KMS-11 (cell line): Measurements from ENCODE around the gene MED22.

ENCODE experiments used
- H2AFZ ChIP-seq: fragments of 200-600 bp; sonication (generic); 2 replicates; pipeline ENCODE4 v1.6.1; 2016; ENCODE audit warnings: antibody characterized with exemption, mixed run types, low read depth
- H3K27ac ChIP-seq: fragments of 200-600 bp; sonication (generic); 2 replicates; pipeline ENCODE4 v1.6.1; 2016; ENCODE audit warnings: mild to moderate bottlenecking, mixed run types
- H3K27me3 ChIP-seq: fragments of 200-600 bp; sonication (generic); 2 replicates; pipeline ENCODE4 v1.6.1; 2017; ENCODE audit warnings: mild to moderate bottlenecking, low read depth, mixed run types, moderate library complexity; ENCODE audit not compliant: insufficient read depth
- H3K36me3 ChIP-seq: fragments of 200-600 bp; sonication (generic); 2 replicates; pipeline ENCODE4 v1.6.1; 2017; ENCODE audit warnings: mild to moderate bottlenecking, mixed run types; ENCODE audit not compliant: insufficient read depth
- H3K4me1 ChIP-seq: fragments of 200-600 bp; sonication (generic); 2 replicates; pipeline ENCODE4 v1.6.1; 2016; ENCODE audit warnings: mild to moderate bottlenecking, low read depth, mixed run types; ENCODE audit not compliant: poor library complexity, severe bottlenecking
- H3K4me2 ChIP-seq: fragments of 200-600 bp; sonication (generic); 2 replicates; pipeline ENCODE4 v1.7.0; 2016; ENCODE audit warnings: mild to moderate bottlenecking, mixed run types
- H3K4me3 ChIP-seq: fragments of 200-600 bp; sonication (generic); IDR thresholded peaks from 2 replicates; pipeline ENCODE4 v1.6.1; 2017; ENCODE audit warnings: low read depth, low read length, mixed read lengths; ENCODE audit not compliant: insufficient read depth
- H3K79me2 ChIP-seq: fragments of 200-600 bp; sonication (generic); 2 replicates; pipeline ENCODE4 v1.6.1; 2016; ENCODE audit warnings: low read depth, mixed run types; ENCODE audit not compliant: insufficient read depth
- H3K9ac ChIP-seq: fragments of 200-600 bp; sonication (generic); 2 replicates; pipeline ENCODE4 v1.6.1; 2016; ENCODE audit warnings: mild to moderate bottlenecking, mixed run types
- H4K20me1 ChIP-seq: fragments of 200-600 bp; sonication (generic); 2 replicates; pipeline ENCODE4 v1.6.1; 2016; ENCODE audit warnings: mild to moderate bottlenecking, mixed run types; ENCODE audit not compliant: insufficient read depth
- TF ChIP-seq, protein P1 (sequence below): fragments of 200-600 bp; sonication (generic); conservative IDR thresholded peaks from 2 replicates; pipeline ENCODE4 v1.6.1; 2017; ENCODE audit warnings: low read depth, mild to moderate bottlenecking, antibody characterized with exemption, low read length, moderate library complexity, mixed read lengths

The MED22 gene

DNA sequence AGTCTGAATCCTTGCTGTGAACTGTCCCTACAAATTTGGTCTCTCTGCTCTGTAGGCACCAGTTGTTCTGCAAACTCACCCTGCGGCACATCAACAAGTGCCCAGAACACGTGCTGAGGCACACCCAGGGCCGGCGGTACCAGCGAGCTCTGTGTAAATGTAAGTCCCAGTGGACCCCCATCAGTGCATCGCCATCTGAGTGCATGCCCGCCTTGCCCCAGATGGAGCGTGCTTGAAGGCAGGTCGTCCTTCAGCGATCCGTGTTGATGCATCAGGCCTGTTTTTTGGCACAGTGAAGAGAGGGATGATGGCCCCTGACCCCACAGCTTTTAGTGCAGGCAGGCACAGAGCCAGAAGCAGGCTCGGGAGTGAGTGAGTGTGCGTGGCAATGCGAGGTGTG is 9.7 kb upstream of the MED22 start:
- TF ChIP-seq, protein P1, sequence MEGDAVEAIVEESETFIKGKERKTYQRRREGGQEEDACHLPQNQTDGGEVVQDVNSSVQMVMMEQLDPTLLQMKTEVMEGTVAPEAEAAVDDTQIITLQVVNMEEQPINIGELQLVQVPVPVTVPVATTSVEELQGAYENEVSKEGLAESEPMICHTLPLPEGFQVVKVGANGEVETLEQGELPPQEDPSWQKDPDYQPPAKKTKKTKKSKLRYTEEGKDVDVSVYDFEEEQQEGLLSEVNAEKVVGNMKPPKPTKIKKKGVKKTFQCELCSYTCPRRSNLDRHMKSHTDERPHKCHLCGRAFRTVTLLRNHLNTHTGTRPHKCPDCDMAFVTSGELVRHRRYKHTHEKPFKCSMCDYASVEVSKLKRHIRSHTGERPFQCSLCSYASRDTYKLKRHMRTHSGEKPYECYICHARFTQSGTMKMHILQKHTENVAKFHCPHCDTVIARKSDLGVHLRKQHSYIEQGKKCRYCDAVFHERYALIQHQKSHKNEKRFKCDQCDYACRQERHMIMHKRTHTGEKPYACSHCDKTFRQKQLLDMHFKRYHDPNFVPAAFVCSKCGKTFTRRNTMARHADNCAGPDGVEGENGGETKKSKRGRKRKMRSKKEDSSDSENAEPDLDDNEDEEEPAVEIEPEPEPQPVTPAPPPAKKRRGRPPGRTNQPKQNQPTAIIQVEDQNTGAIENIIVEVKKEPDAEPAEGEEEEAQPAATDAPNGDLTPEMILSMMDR: no peak
- Histone ChIP-seq H3K36me3 (no peaks in the 10 kb centered on the region), H3K79me2 (peaks cover 24% of the 10 kb centered on the region; the same call in 1 of the 2 replicates), H3K4me2 (peak overlapping the region; percentile 95; the same call in 1 of the 2 replicates), H3K4me1 (peaks cover 19% of the 10 kb centered on the region), H4K20me1 (no peaks in the 10 kb centered on the region), H3K9ac (no peak overlapping the region), H2AFZ (no peak overlapping the region), H3K27me3 (no peaks in the 10 kb centered on the region), H3K4me3 (no peak overlapping the region), H3K27ac (no peak overlapping the region)

DNA sequence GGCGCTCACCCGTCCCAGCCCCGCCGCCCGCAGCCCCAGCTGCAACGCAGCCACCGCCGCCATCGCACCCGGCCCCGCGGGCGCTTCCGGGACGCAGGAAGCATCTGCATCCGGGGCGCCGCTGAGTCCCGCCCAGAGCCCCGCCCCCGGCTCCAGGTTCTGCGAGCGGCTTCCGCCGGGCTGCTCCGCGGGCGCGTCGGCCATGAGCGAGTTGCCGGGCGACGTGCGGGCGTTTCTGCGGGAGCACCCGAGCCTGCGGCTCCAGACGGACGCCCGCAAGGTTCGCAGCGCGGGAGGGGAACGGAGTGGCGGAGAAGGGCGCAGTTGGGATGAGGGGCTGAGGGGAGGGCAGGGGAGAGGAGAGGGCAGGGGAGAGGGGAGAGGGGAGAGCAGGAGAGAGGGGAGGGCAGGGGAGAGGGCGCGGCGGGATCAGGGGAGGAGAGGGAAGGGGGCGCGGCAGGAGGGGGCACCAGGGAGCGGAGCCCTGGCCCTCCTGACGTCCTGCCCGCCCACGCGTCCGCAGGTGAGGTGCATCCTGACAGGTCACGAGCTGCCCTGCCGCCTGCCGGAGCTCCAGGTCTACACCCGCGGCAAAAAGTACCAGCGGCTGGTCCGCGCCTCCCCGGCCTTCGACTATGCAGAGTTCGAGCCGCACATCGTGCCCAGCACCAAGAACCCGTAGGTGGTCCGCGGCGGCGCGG is 8.6 kb upstream of the MED22 start, which contains the start of the genes SURF1 and SURF2:
Gene SURF1 (minus strand): TSS at position 97 of the 701 bp plus-strand sequence. CDS start 34 bp downstream, at position 63.
Gene SURF2 (plus strand): TSS at position 160 of the 701 bp plus-strand sequence. CDS start 43 bp downstream, at position 203.
- peak within 1 kb of the TSS; percentile 53 for H3K27ac ChIP-seq
- H2AFZ ChIP-seq: peak within 1 kb of the TSS; percentile 34
- no peak within 1 kb of the TSS for H3K4me3 ChIP-seq
- TF ChIP-seq, protein P1: no peak
- peak within 1 kb of the TSS; percentile 95 for H3K4me2 ChIP-seq
- H3K79me2 ChIP-seq: peaks cover 24% of the 10 kb centered on the region; the same call in 1 of the 2 replicates
- H3K9ac ChIP-seq: peak within 1 kb of the TSS; percentile 50; the same call in 1 of the 2 replicates
- no peaks in the 10 kb centered on the region; the same call in 1 of the 2 replicates for H4K20me1 ChIP-seq
- H3K4me1 ChIP-seq: peaks cover 21% of the 10 kb centered on the region
- H3K27me3 ChIP-seq: no peaks in the 10 kb centered on the region
- 0 out of 2 replicates have a peak, but pooled peaks cover 3% of the 10 kb centered on the region for H3K36me3 ChIP-seq

DNA sequence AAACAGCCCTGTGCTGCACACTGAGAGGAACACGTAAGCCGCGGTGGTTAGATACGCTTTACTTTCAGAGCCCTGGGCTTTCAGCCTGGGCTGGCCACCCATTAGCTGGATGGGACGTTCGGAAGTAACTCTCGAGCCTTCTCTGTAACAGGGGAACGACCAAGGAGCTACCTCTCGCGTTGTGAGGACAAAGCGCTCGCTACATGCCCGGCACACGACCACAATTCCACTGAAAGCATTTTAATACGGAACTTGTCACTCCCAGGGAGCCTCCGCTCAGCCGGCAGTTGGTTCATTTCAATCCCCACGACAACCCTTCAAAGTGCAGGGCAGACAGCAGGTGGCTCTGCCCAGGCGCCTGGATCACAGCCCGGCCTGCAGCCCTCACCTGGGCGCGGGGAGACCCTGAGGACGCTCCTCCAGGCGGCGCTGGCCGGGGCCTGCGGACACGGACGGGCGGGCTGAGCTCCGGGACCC is 8.0 kb upstream of the MED22 start:
- H3K27ac ChIP-seq: peak overlapping the region; percentile 53
- peaks cover 8% of the 10 kb centered on the region for H3K36me3 ChIP-seq

DNA sequence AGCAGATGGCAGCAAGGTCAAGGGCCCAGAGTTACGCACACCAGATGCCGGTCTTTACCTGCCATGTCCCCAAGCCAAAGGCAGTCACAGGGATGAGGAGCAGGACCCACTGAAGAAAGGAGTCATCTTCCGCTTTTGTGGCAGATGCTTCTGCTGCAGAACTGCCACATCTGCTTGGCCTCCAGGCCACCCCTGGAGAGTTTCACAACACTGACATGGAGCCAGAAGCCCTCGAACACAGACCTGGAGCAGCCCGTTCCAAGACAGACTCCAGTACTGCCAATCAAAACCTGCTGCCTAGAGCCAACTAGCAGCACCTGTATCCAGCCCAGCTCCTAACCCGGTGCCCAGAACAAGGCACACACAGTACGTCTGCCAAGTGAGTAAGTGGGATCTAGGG is 6.8 kb upstream of the MED22 start:
- Histone ChIP-seq H3K79me2 (peaks cover 24% of the 10 kb centered on the region; the same call in 1 of the 2 replicates), H3K9ac (no peak overlapping the region; the same call in 1 of the 2 replicates), H3K4me1 (peaks cover 27% of the 10 kb centered on the region), H2AFZ (no peak overlapping the region), H3K27me3 (no peaks in the 10 kb centered on the region), H3K4me3 (no peak overlapping the region), H3K27ac (no peak overlapping the region; the same call in 1 of the 2 replicates), H3K36me3 (peaks cover 19% of the 10 kb centered on the region), H3K4me2 (peak overlapping the region; percentile 70; the same call in 1 of the 2 replicates), H4K20me1 (peaks cover 7% of the 10 kb centered on the region; the same call in 1 of the 2 replicates)
- TF ChIP-seq, protein P1: no peak

More for the DNA sequence above, 8.0 kb upstream of the MED22 start:
- H3K4me1 ChIP-seq: peaks cover 21% of the 10 kb centered on the region
- H3K4me2 ChIP-seq: peak overlapping the region; percentile 70
- H3K27me3 ChIP-seq: no peaks in the 10 kb centered on the region
- TF ChIP-seq, protein P1: no peak
- peak overlapping the region; percentile 14; the same call in 1 of the 2 replicates for H2AFZ ChIP-seq
- H4K20me1 ChIP-seq: peaks cover 2% of the 10 kb centered on the region; the same call in 1 of the 2 replicates
- peaks cover 24% of the 10 kb centered on the region; the same call in 1 of the 2 replicates for H3K79me2 ChIP-seq
- H3K4me3 ChIP-seq: no peak overlapping the region
- H3K9ac ChIP-seq: peak overlapping the region; percentile 50; the same call in 1 of the 2 replicates
